Muscle of back (tissue), 13 donors: Measurements from ENCODE around the gene HTR1A. TPM values are rescaled to one million over a fixed set of nuclear protein-coding genes. Genes with fewer than 3 reads are reported as not detected.
A peak's percentile ranks its signal among the peaks of the same experiment; 100 is the strongest.

Experiments used
- DNase-seq, 3 donors: peaks; one replicate each; pipeline versions ENCODE4 v3.0.0 to v3.0.0-alpha.2; 2013
- long read RNA-seq, 9 donors: transcript quantifications; one replicate each; lab custom pipeline, GENCODE V29; 2026
- polyA plus RNA-seq, 10 donors: library from polyadenylated mRNA; unstranded; fragments of 120-200 nt; gene quantifications; one replicate each; pipeline ENCODE4 v1.2.1, GENCODE V29; 2013; ENCODE audit not compliant: insufficient read length in 10 of 10

HTR1A gene
- polyA plus RNA-seq = not detected
- long read RNA-seq, donor 1 = 0 reads
- long read RNA-seq, donor 2 = 0 reads
- long read RNA-seq, donor 3 = 0 reads
- long read RNA-seq, donor 4 = 0 reads
- long read RNA-seq, donor 5 = 0 reads
- long read RNA-seq, donor 6 = 0 reads
- long read RNA-seq, donor 7 = 0 reads
- long read RNA-seq, donor 8 = 0 reads
- long read RNA-seq, donor 9 = 0 reads

DNA sequence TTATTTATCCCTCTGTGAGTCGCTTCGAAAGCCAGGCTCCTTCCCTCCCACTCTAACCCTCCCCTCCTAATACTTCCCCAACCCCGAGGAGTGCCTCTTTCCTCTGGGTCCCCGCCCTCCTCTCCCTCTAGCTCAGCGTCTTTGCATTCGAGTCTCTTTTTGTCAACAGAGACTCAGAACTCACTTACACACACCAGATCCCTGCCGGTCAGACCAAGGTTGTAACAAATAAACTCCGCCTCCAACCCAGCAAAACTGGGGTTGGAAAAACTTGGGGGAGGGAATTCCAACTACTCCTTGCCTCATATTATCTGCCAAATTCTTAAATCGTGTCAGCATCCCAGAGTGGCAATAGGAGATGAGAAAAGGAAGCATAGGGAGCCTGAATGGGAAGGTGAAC is at the start of gene HTR1A:
TSS of gene HTR1A (minus strand) at position 167 of the 400 bp plus-strand sequence. CDS start 726 bp downstream, outside the sequence.
- DNase-seq = no peak

DNA sequence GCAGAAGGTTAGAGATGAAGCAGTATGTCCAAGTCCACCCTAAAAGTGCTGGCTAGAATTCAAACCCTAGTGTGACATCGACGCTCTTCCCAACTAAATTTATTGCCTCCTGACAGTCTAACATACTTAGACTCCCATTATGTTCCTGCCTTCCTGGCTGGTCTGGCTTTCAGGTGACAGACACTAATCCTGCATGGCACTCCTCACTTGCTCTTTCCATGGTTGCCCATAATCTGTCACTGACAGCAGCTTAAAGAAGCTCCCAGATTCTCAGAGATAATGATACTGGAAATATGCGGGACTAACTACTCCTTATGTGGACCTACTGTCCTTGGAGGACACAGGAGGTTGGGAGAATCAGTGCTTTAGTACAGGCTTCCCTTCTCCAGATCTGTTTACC is 41.7 kb upstream of the HTR1A start:
- no peak for DNase-seq

DNA sequence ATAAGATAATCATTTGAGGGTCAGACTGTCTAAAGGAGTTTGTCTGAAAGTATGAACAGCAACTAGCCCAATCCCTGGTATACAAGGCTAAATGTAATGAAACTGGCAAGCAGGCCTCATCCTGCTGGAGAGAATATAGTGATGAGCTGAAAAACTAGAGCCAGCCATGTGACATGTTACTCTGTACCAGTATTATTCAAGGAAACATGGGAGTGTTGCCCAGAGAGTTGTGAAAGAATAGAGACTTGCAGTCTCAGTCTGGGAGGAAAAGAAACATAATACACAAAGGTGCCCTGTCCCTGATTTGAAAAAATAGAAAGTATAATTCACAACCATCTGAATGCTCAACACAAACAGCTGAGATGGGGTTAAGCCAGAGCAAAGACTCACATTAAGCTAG is 37.9 kb upstream of the HTR1A start:
- DNase-seq = no peak

DNA sequence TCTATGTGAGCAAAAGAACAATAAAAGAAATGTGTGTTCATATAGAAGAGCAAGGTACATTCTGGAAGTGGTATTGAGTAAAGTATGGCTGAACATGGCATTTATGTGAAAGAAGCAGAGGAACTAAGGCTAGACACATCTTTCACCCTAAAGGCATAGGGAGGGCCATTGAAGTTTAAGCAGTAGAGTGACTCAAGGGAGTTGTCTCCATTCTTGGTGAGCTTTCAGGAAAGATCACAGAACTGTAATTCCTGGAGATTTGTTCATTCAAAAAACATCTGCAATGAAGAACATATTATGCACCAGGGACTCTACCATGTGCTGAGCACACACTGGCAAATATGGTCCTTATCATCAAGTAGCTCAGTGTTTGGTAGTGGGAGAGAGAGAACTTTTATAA is 24.8 kb upstream of the HTR1A start:
- no peak for DNase-seq

DNA sequence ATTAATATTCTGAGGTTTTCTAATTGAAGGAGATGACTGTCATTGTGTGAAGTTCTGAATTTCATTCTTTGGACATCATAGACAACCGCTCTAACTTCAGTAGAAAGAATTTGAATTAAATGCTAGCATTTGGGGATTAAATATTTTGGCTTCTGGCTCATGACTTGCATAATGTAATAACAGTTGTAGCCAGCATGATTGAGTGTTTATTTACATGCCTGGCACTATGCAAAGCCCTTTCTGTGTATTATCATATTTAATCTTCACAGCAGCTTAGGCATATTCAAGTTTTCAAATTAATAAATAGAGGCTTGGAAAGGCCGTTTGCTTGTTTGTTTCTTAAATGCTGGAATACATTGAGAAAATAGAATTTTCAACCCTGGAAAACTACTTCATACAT is 19.6 kb upstream of the HTR1A start:
- DNase-seq = no peak

DNA sequence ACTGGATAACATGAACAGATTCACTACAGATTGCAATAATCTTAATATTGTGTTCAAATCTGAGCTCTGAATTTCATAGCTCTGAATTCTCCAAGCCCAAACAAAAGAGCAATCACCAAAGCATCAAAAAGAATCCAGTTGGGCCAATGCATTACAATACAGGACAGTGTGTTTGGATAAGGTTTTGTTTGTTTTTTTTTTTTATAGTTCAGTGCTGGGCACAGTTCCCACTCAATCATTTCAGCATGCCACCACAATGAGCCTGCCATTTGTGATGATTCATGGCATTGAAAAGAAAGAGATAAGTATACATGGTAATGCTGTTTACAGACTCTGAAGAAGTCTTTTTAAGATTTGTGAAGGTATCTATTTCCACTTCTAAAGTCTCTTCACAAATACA is 1.7 kb upstream of the HTR1A start:
- no peak for DNase-seq

DNA sequence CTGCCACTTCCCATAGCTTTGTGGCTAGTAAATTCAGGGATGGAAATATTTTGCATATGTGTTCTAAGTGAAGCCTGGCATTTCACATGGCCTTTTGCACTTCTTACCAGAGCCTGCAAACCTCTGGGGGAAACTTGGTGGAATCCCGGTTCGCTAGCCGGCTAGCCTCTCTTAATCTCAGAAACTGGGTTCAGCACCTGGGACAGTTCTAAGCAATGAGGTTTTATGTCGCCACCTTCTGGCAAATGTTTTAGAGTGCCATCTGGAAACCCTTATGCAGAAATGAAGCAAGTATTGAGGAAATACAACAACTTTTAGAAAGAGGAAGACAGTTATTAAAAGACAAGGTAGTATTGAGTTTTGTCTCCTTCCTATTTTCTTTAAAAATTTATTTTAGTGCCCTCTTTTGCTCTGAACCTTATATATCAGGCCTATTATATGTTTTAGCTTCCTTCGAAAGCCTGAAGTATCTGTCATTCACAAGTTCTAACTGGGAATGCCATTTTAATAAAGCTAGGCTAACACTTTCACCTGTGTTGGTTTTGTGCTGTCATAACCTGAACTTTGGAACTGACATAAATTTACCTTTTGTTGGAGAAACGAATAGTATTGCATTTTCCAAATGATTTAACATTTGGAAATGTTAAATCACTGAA is 963 bp upstream of the HTR1A start:
- peak; percentile 45 to 76 (median 71) for DNase-seq

DNA sequence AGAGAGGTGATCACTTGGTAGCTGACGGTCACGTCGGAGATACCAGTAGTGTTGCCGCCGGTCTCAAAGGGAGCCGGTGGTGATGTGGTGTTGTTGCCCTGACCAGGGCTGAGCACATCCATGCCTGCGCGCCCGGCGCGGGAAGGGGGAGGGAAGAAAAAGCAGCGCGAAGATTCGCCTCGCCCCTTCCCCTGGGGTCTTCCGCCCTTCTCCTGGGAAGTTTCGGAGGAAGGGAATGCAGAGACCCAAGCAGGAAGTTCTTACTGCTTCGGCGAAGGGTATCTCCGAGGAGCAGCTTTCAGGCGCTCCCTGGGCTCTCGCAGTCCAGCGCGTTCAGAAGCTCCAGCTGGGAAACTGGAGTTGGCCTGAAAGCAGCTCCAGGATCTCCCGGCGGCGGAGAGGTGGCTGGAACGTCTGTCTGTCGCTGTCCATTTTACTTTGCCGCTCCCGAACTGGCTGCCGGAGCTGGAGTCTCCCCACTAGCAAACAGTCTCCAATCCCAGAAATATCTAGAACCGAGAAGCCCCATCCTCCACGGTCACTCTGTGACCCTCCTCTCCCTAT is 565 bp downstream of the HTR1A start:
- no peak for DNase-seq

DNA sequence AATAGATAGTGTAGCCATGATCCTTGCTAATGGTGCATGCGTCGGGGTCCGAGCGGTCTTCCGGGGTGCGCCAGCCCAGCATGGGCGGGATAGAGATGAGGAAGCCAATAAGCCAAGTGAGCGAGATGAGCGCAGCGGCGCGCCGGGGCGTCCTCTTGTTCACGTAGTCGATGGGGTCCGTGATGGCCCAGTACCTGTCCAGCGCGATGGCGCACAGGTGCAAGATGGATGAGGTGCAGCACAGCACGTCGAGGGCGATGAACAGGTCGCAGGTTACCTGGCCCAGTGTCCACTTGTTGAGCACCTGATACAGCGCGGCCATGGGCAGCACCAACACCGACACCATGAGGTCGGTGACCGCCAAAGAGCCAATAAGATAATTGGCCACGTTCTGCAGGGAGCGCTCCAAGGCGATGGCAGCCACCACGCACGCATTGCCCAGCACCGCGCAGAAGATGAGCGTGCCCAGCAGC is 1.1 kb downstream of the HTR1A start:
- DNase-seq = no peak

DNA sequence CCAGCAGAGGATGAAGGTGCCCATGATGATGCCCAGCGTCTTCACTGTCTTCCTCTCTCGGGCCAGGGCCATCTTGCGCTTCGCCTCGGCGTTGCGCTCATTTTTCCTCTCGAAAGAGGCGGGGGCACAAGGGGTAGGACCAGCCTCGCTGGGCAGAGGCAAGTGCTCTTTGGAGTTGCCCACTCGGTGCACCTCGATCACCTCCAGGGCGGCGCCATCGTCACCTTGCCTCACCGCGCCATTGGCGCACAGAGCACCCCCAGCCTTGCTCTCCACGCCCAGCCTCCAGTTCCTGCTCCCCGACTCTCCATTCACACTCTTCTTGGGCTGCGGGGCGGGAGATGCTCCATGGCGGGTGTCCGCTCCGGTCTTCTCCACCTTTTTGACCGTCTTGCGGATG is 1.6 kb downstream of the HTR1A start:
- no peak for DNase-seq

DNA sequence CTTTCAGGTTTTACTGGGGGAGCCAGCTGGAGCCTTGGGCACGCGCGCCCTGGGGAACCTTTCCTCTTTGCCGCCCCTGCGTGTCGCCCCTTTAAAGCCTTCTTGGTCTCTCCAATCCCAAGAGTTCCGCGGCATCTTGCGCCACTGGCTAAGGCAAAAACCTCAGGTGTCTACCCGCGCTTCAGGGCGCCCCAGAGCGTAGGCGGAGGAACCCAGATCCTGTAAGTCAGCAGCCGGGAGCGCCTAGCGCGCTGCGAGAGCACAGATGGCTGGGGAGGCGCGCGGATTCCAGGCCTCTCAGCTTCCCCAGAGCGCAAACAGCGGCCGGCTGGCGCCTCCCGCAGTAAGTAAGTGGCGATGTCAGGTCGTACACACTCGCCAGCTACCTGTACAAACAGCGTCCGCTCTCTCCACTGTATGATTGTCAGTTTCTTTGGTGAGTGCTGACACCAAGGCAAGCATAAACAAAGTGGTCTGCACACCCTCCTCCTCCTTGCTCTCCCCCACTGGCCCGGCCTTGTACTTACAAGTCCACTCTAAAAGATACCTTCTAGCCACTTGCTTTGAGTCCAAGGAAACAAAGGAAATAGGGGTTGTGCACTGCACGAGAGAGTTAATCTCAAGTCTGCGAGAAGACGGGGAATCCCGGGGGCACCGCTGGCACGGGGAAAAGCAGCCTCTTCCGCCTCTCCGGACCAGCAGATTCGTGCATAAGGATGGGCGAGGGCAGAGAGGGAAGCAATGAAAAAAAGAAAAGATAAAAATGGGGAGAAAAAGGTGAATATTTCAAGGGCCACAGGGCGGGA is 2.9 kb downstream of the HTR1A start:
- DNase-seq = peak in 2 of 3 donors; percentile 14 to 26

DNA sequence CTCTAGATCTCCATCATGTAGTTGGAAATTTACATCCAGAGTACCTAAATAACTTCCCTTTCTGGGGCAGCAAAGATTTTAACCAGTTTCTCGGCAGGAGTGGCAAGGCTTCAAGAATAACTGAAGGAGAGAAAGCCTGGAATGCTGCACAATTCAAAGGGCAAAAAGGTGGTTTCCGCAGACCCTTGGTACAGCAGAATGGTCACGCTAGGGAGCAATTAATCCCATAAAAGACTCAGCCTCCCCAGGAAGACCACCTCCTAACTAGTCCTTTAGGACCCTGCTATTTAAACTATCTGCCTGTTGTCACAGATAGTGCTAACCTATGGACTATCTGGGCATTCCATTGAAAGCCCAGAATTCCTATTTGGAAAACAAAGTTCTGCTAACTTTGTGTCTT is 3.6 kb downstream of the HTR1A start:
- DNase-seq = no peak

DNA sequence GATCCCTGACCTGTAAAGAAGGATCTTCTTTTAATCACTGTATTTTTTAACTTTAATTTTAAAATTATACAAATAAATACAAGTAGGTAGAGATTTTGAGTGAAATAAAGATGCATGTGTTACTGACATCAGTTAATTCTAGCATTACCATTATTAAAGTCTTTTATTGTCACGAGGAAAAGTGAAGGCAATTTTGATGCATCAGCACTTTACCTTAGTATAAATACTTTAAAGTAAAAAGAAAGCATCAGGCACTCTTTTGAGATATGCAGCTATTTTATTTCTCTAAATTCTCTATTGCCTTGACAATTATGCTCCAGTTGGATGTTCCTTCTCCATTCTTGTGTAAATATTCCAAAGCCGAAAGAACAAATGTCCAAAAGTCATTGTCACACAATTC is 4.6 kb downstream of the HTR1A start:
- DNase-seq = no peak

DNA sequence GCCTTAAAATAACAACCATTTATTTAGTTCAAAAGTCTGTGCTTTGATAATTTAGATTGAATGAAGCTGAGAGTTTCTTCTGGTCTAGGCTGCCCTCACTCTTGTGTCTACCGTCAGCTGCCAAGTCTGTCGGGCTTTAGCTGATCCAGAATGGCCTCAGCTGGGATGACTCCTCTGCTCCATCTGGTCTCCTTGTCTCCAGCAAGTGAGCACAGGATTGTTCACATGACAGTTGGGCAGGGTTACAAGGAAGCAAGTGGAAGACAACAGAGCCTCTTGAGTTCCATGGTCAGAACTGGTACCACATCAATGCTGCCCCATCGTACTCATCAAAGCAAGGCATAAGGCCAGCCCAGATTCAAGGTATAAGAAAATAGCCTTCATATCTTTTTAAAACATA is 9.0 kb downstream of the HTR1A start:
- no peak for DNase-seq

DNA sequence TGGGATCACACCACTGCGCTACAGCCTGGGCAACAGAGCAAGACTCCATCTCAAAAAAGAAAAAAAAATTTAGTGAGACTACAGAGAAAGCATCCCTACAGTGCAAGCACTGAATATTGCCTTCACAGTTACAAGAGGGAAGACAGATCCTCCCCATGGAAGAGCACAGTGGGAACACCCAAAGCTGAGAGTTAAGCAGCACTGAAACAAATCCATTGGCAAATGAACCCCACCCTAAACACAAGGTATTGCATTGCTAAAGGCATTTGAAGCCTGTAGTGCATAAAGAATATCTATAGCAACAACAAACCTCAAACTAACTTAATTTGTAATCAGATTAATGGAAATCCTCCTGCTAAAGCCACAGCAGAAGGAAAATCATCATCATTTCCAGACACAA is 27.1 kb downstream of the HTR1A start:
- no peak for DNase-seq

DNA sequence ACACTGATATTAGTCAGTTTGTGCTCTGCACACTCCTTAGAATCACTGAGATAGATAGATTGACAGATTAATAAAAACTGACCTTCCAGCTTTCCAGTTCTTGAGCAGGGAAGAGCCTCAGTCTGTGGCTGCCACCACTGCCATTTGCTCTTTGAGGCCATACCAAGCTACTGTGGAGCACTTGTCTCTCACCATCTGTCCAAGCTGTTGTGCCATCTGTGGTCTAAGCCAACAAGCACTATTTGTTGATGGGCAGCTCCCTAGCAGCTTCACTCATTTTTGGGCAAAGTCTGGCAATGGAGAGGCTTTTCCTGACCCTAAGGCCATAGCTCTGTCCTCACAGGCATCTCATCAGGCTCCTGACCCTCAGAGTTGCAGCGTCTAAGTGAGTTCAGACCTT is 30.4 kb downstream of the HTR1A start:
- DNase-seq = no peak

DNA sequence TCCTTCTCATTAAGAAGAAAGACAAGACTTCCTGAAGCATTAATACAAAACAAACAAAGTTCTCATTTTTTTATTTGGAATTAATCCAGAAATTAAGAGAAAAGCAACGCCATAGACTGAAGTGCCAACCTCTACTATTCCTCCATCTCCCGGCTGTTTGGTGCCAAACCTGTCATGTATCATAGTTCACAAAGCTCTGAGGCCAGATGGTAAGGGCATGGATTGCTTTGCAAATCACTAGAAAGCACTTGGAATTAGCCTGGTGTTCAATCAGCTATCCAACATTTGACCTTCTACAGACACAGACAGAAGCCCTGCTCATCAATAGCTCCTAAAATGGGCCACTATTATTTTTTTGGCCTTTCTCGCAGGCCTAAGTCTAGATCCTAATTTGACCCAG is 33.8 kb downstream of the HTR1A start:
- no peak for DNase-seq

DNA sequence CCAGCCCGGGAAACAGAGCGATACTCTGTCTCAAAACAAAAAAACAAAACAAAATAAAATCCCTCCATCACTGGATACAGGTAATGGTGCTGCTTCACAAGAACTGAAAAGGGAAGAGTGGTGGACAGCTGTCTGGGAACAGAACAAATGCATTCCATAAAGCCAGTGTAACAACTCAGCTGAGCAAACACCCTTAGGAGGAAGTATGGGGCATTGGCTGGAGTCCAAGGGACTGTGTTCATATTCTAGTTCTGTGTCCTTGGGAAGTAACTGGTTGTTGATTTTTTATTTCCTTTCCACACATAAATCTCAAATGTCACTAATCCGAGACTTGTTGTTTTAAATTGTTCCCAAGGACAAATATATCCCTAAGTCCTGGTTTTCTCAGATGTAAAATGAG is 38.3 kb downstream of the HTR1A start:
- DNase-seq = no peak

DNA sequence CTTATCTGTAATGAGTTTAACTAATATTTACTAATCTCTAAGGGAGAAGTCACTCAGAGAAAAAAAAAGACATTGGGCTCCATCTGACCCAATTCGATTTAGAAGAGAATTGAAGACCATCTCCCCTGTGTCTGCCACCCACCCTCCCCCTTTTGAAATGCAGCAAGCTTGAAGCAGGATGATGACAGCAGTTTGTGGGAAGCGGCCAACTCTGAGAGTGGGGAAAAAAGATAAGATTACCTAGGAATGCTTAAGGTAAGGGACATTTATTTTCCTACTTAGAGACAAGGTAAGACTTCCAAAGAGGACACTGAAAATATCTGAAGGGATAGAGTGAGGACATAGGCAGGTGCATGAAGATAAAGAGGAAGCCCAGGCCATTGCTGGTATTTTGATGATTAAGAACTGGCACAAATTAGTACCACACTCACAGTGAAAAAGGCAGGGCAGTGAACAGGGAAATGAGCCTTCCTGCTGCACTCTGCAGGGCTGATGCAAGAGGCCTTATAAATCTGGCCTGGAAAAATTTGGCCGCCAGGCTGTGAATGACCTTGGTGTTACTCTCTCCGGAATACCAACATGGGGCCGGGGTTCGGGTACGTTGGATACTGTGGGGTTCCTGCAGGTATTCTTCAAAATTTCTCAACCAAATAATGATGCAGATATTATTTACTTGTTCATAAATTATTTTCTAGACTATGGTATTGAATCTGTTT is 42.3 kb downstream of the HTR1A start:
- DNase-seq = no peak

DNA sequence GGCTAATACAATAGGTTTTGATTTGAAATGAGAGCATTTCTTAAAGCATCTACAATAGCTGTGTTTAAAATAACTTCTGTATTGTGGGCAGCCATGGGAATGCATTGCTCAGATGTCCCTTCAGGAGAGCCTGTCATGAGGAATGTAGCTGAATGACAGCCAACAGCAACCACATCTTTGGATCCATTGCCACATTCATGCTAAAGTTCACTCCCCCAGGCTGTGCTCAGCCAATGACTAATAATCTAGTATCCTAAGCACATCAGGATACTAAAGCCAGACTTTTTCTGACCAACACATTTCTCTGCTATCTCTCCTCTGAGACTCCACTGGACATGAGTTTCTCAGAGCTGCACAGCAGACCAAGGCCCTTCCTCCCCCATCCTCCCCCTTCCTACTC is 45.5 kb downstream of the HTR1A start:
- DNase-seq = no peak

DNA sequence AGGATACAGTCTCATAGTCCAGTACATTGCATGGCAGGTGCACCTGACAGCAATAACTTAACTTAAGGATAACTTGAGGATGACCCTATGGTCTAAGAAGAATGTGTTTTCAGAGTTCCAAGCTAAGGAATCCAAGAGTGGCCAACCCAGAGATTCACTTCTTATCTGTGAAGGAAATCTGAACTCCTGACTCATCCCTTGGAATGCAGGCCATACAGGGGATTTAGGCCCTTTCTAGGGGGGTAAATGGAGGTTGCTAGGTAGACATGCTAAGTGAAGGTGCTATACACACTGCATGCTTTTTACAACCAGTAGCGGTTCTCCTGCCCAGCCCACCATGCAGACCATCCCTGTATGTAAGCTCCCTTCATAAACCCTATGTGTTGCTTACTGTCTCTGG is 50.4 kb downstream of the HTR1A start:
- DNase-seq = no peak
